OCI-LY1 (cell line): ENCODE data around the gene UBAP1L.

Experiments used
- CTCF ChIP-seq: fragments of 200-600 bp; sonication (generic), shearing (Covaris generic); IDR thresholded peaks from 2 replicates; pipeline ENCODE4 v1.5.1; 2017; ENCODE audit warnings: mild to moderate bottlenecking, antibody characterized with exemption, low read length, moderate library complexity, mixed read lengths
- EZH2 ChIP-seq: fragments of 200-600 bp; sonication (generic), shearing (Covaris generic); IDR thresholded peaks from 2 replicates; pipeline ENCODE4 v1.8.0; 2017; ENCODE audit warnings: borderline replicate concordance, mixed run types, mild to moderate bottlenecking, antibody characterized with exemption, low read length, moderate library complexity, mixed read lengths

DNA sequence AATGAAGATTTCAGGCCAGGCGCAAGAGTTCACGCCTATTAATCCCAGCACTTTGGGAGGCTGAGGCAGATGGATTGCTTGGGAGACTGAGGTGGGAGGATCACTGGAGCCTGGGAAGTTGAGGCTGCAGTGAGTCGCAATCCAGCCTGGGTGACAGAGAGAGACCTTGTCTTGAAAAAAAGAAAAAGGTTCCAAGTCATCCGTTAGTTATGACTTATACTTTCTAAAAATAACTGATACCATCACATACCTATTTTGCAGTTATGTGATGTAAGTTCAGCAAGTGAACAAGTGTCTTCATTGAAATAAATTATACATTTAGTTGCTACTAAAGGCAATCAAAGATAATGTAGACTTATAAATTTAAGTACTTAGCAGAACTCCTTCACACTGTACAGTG is 48.0 kb upstream of the UBAP1L start:
- TF ChIP-seq CTCF (no peak), EZH2 (no peak)
